Esophagus squamous epithelium (tissue), 4 donors: Measurements from ENCODE around the gene SNX8.

Source experiments
- CTCF ChIP-seq, 6 experiments: fragments of 450-650 bp in 4 of 6; fragments of 200-600 bp in 2 of 6; sonication (generic) in 2 of 6; IDR thresholded peaks; one replicate each; pipeline ENCODE4 v1.5.1; 2016 to 2019; ENCODE audit warnings: antibody characterized with exemption in 6 of 6, mild to moderate bottlenecking in 4 of 6, moderate library complexity in 4 of 6
- POLR2A ChIP-seq, 4 donors: fragments of 450-650 bp; IDR thresholded peaks; one replicate each; pipeline ENCODE4 v1.6.1; 2017; ENCODE audit warnings: antibody characterized with exemption in 4 of 4, mild to moderate bottlenecking in 4 of 4, moderate library complexity in 3 of 4

GRCh38 chr7:2224491-2224928, 89.7 kb downstream of the SNX8 start:
- no peak for TF ChIP-seq CTCF (IDR thresholded peaks at IDR 0.05)
- no peak for TF ChIP-seq POLR2A (IDR thresholded peaks at IDR 0.05)
